Ishikawa (cell line): Measurements from ENCODE around the gene PDE2A.

Experiments used
- CEBPB ChIP-seq: IDR thresholded peaks from 2 replicates; pipeline ENCODE4 v1.6.1; 2012
- EGR1 ChIP-seq: IDR thresholded peaks from 2 replicates; pipeline ENCODE4 v1.6.1; 2012
- EP300 ChIP-seq: IDR thresholded peaks from 2 replicates; pipeline ENCODE4 v1.6.1; 2012; ENCODE audit warnings: borderline replicate concordance
- FOXM1 ChIP-seq: IDR thresholded peaks from 2 replicates; pipeline ENCODE4 v1.6.1; 2012; ENCODE audit warnings: low read depth, borderline replicate concordance
- RAD21 ChIP-seq: IDR thresholded peaks from 2 replicates; pipeline ENCODE4 v1.6.1; 2012; ENCODE audit warnings: low read depth
- TCF12 ChIP-seq: IDR thresholded peaks from 2 replicates; pipeline ENCODE4 v1.6.1; 2012; ENCODE audit warnings: low read depth
- TF ChIP-seq, protein P1 (sequence below): IDR thresholded peaks from 2 replicates; pipeline ENCODE4 v1.6.1; 2012; ENCODE audit warnings: low read depth, mild to moderate bottlenecking
- TF ChIP-seq, protein P2 (sequence below): IDR thresholded peaks from 2 replicates; pipeline ENCODE4 v1.6.1; 2012

DNA sequence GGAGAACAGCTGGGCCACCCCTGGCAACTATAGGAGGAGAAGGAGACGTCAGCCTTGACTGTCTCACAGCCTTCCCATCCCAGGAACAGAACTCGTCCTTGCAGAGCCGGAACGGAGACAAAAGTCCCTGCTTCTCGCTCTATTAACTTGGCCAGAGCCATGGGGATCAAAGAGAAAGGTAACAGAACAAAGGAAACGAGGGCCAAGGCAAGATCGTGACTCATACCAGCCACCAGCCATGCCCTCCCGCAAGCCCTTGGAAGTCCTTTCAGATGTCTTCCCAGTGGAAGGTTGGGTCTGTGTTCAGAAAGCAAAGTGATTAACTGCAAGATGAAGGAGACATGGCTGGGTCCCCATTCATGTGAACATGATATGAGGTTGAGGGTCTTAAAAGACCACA, 64.7 kb downstream of the PDE2A start:
- TF ChIP-seq EP300 (no peak), TCF12 (no peak), CEBPB (no peak), FOXM1 (no peak), RAD21 (no peak), EGR1 (no peak)
- TF ChIP-seq, protein P1, sequence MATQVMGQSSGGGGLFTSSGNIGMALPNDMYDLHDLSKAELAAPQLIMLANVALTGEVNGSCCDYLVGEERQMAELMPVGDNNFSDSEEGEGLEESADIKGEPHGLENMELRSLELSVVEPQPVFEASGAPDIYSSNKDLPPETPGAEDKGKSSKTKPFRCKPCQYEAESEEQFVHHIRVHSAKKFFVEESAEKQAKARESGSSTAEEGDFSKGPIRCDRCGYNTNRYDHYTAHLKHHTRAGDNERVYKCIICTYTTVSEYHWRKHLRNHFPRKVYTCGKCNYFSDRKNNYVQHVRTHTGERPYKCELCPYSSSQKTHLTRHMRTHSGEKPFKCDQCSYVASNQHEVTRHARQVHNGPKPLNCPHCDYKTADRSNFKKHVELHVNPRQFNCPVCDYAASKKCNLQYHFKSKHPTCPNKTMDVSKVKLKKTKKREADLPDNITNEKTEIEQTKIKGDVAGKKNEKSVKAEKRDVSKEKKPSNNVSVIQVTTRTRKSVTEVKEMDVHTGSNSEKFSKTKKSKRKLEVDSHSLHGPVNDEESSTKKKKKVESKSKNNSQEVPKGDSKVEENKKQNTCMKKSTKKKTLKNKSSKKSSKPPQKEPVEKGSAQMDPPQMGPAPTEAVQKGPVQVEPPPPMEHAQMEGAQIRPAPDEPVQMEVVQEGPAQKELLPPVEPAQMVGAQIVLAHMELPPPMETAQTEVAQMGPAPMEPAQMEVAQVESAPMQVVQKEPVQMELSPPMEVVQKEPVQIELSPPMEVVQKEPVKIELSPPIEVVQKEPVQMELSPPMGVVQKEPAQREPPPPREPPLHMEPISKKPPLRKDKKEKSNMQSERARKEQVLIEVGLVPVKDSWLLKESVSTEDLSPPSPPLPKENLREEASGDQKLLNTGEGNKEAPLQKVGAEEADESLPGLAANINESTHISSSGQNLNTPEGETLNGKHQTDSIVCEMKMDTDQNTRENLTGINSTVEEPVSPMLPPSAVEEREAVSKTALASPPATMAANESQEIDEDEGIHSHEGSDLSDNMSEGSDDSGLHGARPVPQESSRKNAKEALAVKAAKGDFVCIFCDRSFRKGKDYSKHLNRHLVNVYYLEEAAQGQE = no peak
- TF ChIP-seq, protein P2, sequence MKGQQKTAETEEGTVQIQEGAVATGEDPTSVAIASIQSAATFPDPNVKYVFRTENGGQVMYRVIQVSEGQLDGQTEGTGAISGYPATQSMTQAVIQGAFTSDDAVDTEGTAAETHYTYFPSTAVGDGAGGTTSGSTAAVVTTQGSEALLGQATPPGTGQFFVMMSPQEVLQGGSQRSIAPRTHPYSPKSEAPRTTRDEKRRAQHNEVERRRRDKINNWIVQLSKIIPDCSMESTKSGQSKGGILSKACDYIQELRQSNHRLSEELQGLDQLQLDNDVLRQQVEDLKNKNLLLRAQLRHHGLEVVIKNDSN = no peak
